HuH-7.5 (cell line): ENCODE data around the gene VEZT.
"Not testable (repeated sequence)": the region's sequence is repeated elsewhere in the genome, so short reads cannot be mapped to it uniquely, and the experiment has no call there.

ENCODE experiments used
- DNase-seq: peaks from one replicate; pipeline ENCODE4 v3.0.0; 2011; ENCODE audit warnings: low spot score

Gene VEZT

GRCh38 chr12:95224202-95225170, 6.9 kb downstream of the VEZT start:
- DNase-seq = no peak

GRCh38 chr12:95225645-95226212, 8.1 kb downstream of the VEZT start:
- no peak for DNase-seq

DNA sequence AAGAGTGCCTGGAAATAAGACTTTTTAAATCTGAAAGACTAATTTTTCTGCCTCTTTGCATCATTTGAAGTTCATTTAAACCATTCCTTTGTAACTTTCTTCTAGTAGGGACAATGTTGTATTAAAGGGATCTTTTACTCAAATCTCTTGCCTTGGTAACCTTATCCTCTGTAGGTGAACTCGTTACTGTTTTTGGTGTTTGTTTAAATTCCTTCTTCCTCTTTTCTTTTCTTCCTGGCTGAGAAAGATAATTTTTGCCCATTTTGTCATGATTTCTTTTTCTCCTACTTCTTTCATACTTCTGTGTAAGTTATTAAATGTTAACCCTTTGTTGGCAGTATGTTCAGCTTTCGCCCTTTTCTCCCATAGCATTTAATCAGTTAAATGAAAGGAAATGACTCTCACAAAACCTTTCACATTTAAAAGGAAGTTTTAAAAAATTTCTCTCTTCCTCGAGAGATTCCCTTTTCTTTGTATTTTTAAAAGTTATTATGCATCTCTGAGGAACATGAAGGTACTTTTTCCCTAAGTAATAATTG, 10.3 kb downstream of the VEZT start:
- no peak for DNase-seq

DNA sequence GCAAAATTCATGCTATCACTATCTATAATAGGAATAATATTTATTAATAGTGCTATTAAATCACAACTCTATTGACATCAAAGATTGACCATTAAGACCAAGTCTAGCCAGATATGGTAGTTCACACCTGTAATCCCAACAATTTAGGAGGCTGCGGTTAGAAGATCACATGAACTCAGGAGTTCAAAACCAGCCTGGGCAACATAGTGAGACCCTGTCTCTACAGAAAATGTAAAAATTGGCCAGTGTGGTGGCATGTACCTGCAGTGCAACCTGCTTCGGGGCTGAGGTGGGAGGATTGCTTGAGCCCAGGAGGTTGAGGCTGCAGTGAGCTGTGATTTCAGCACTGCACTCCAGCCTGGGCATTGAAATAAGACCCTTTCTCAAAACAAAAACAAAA, 11.0 kb downstream of the VEZT start:
- no peak for DNase-seq

DNA sequence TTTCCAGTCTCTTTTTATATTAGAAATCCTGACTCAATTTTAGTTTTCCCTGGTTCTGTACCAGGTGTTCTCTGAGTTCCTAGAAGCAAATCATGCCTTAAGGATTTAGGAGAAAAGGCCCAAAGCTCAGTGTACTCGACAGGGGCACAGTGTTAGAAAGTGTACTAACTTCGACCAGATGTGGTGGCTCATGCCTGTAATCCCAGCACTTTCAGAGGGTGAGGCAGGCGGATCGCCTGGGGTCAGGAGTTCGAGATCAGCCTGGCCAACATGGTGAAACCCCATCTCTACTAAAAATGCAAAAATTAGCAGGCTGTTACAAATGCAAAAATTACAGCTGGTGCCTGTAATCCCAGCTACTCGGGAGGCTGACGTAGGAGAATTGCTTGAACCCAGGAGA, 12.0 kb downstream of the VEZT start:
- DNase-seq = no peak

DNA sequence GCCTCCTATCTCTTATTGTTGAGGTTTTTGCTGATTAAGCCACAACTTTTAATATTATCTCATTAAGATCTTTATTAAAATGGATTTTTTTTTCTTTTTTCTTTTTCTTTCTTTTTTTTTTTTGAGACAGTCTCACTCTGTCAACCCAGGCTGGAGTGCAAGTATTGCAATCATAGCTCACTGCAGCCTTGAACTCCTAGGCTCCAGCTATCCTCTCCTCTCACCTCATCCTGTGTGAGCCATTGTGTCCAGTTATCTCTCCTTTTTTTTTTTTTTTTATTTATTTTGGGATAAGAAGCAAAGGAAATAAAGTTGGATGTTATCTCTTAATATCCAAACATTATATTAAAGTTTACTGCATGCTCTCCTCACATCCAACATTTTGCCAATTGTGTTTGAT, 12.7 kb downstream of the VEZT start:
- no peak for DNase-seq

DNA sequence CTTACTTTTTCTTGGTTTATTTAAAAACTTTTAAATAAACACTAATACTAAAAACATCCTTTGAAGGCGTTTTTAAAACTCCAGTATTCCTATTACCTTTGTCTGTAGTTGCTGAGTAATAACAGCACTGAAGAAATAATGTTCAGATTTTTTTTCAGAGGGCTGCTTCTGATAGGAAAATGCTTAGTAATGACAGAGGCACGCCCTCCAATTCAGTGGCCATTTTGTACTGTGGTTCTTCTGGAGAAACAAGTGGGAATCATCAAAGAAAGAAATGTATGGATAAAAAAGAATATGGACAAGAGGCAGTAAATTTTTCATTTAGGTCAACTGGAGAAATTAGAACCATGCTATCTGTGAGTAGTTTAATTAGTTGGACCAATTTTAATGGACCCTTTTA, 13.6 kb downstream of the VEZT start:
- DNase-seq = no peak

DNA sequence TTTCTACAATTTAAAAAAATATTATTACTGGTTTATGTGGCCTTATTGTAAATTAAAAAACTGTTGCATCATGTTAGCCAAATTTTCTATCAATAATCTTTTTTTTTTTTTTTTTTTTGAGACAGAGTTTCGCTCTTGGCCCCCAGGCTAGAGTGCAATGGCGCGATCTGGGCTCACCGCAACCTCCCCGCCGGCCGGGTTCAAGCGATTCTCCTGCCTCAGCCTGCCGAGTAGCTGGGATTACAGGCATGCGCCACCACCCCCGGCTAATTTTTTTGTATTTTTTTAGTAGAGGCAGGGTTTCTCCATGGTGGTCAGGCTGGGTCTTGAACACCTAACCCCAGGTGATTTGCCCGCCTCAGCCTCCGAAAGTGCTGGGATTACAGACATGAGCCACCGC, 16.6 kb downstream of the VEZT start:
- DNase-seq = not testable (repeated sequence)

GRCh38 chr12:95235621-95236020, 18.0 kb downstream of the VEZT start:
- not testable (repeated sequence) for DNase-seq

DNA sequence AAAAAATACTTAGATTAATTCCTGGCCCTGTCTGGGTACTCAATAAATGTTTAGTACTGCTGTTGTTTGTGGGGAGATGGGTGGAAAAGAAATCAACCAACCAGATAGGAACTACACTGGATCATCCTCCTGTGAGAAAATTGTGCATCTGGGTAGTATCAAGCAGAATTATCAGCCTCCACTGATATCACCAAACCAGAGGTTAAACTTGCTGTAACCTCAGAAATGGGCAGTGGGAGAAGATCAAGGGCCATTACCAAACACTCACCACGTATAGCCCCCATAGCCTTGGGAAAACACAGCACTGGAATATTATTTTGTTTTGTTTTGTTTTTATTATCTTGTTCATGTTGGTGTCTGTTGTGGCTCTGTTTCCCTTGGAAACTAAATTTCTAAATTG, 19.7 kb downstream of the VEZT start:
- DNase-seq = no peak

DNA sequence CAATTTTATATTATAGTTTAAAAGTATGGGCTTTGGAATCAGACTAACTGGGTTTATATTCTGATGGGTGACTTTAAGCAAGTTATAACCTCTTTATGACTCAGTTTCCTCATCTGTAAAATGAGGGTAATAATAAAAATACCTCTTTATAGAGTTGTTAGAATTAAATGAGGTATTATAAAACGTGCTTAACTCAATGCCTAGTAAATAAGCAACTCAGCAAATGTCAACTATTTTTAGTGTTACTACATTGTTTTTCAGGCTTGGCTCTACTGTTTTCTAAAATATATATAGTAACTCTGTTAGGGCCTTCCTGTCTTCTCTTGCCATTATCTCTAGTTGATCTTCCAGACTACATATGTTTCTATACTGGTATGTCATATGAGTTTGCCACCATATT, 20.5 kb downstream of the VEZT start:
- DNase-seq = no peak

- no peak for DNase-seq
Observed at GRCh38 chr12:95239216-95239615, 21.6 kb downstream of the VEZT start.

- DNase-seq = not testable (repeated sequence)
Observed at GRCh38 chr12:95239835-95240234, 22.2 kb downstream of the VEZT start.

GRCh38 chr12:95240556-95240955, 22.9 kb downstream of the VEZT start:
- no peak for DNase-seq

DNA sequence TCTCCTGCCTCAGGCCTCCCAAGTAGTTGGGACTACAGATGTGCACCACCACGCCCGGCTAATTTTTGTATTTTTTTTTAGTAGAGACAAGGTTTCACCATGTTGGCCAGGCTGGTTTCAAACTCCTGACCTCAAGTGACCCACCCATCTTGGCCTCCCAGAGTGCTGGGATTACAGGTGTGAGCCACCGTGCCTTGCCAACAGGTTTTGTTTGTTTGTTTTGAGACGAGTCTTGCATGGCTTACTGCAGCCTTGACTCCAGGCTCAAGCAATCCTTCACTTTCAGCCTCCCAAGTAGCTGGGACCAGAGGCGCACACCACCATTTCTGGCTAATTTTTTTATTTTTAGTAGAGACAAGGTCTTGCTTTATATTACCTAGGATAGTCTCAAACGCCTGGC, 23.5 kb downstream of the VEZT start:
- DNase-seq = not testable (repeated sequence)

GRCh38 chr12:95241761-95242506, 24.3 kb downstream of the VEZT start:
- DNase-seq = no peak

DNA sequence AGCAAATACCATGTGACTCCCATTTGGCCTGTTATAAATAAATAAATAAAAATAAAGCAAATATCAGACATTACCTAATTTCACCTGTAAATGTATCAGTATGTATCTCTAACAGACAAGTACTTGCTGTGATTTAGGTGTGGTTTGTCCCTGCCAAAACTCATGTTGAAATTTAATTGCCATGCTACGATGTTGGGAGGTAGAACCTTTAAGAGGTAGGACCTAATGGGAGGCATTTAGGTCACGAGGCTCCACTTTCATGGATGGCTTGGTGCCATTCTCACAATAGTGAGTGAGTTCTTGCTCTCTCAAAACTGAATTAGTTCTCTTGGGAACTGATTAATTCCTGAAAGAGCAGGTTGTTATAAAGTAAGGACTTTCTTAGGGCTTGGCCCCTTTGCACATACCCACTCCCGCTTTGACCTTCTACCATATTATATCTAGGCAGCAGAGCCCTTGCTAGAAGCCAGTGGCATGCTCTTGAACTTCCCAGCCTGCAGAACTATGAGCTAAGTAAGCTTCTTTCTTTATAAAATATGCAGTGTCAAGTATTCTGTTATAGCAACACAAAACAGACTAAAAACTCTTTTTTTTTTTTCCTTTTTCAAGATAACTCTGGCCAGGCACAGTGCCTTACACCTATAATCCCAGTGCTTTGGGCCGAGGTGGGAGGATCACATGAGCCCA, 26.0 kb downstream of the VEZT start:
- DNase-seq = no peak

DNA sequence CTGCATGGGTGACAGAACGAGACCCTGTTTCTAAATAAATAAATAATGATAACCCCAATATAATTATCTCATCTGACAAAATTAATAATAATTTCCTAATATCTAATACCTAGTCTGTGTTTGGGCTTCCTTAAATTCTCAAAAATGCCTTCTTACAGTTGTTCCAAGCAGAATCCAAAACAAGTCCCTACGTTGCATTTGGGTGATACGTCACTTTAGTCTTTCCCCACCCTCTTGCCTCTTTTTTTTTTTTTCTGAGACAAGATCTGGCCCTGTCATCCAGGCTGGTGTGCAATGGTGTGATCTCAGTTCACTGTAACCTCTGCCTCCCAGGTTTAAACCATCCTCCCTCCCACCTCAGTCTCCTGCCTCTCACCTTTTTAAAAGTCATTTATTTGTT, 26.7 kb downstream of the VEZT start:
- DNase-seq = no peak

DNA sequence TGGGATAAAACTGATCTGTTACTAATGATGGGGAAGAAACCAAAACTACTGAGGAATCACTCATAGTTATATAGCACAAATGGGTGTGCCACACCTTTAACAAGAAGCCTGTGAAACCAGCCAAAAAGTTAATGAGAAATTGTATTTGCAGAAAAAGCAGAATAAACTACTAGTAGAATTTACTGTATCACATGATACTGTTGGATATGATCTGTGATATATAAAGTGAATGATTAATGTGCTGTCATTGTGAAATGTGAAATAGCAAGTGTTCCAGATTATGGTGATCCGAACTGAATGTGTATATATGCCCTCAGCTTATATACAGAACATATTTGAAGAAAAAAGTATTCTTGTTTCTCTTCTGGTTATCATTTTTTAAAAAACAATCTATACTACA, 30.5 kb downstream of the VEZT start:
- DNase-seq = no peak

- no peak for DNase-seq
Observed at GRCh38 chr12:95248604-95249360, 31.2 kb downstream of the VEZT start.

DNA sequence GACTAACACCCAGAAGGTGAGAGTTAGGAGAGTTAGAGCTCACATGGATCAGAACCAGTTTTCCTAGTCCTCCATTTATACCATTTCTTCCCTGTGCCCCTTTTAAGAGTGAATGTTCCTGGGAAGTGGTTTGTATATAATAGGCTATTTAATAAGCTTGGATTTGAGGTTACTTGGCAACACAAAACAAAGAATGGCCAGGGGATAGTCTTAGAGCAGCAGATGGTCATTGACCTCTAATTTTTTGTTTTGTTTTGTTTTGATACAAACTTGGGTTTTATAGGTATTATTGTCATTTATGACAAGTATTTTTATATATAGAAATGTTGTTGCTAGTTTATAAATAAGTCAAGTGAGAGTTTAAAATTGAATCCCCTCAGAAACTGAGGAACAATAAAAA, 35.8 kb downstream of the VEZT start:
- no peak for DNase-seq
